H9 (cell line): ENCODE results near the gene MECP2. TPM values are rescaled to one million over a fixed set of nuclear protein-coding genes. Genes with fewer than 3 reads are reported as not detected.

Source experiments
- DNase-seq: peaks from one replicate; pipeline ENCODE4 v3.0.0-alpha.2; 2017
- H2AFZ ChIP-seq: one replicate; pipeline ENCODE4 v1.6.1; 2013; ENCODE audit warnings: mild to moderate bottlenecking, low read length, control low read depth, moderate library complexity
- H2AK5ac ChIP-seq: 2 replicates; pipeline ENCODE4 v1.6.1; 2013; ENCODE audit warnings: low read length, control low read depth, mixed read lengths; ENCODE audit not compliant: insufficient read length
- H2BK120ac ChIP-seq: one replicate; pipeline ENCODE4 v1.6.1; 2013; ENCODE audit warnings: low read depth, mild to moderate bottlenecking, low read length, control low read depth, inconsistent platforms; ENCODE audit not compliant: poor library complexity, severe bottlenecking
- H2BK12ac ChIP-seq: 2 replicates; pipeline ENCODE4 v1.6.1; 2013; ENCODE audit warnings: low read length, control low read depth, mixed read lengths, low read depth; ENCODE audit not compliant: insufficient read length
- H2BK15ac ChIP-seq: 2 replicates; pipeline ENCODE4 v1.6.1; 2013; ENCODE audit warnings: low read depth, low read length, control low read depth
- H2BK20ac ChIP-seq: one replicate; pipeline ENCODE4 v1.6.1; 2013; ENCODE audit warnings: low read depth, mild to moderate bottlenecking, low read length, control low read depth, inconsistent platforms; ENCODE audit not compliant: poor library complexity, severe bottlenecking
- H2BK5ac ChIP-seq: 2 replicates; pipeline ENCODE4 v1.6.1; 2013; ENCODE audit warnings: low read length, control low read depth, mixed read lengths; ENCODE audit not compliant: insufficient read length
- H3K14ac ChIP-seq: 2 replicates; pipeline ENCODE4 v1.6.1; 2013; ENCODE audit warnings: low read length, control low read depth; ENCODE audit not compliant: insufficient read depth
- H3K18ac ChIP-seq: 2 replicates; pipeline ENCODE4 v1.6.1; 2013; ENCODE audit warnings: low read depth, mild to moderate bottlenecking, mixed read lengths, low read length, control low read depth; ENCODE audit not compliant: insufficient read length
- H3K23ac ChIP-seq: 2 replicates; pipeline ENCODE4 v1.6.1; 2013; ENCODE audit warnings: low read length, control low read depth, mixed read lengths, low read depth; ENCODE audit not compliant: insufficient read length
- H3K23me2 ChIP-seq: 2 replicates; pipeline ENCODE4 v1.6.1; 2013; ENCODE audit warnings: low read depth, mild to moderate bottlenecking, mixed read lengths, low read length, control low read depth; ENCODE audit not compliant: insufficient read length, poor library complexity, severe bottlenecking
- H3K27ac ChIP-seq: 2 replicates; pipeline ENCODE4 v1.5.1; 2013; ENCODE audit warnings: low read length, control low read depth, mixed read lengths, low read depth; ENCODE audit not compliant: insufficient read length
- H3K27me3 ChIP-seq: 2 replicates; pipeline ENCODE4 v1.6.1; 2013; ENCODE audit warnings: low read length, control low read depth, inconsistent platforms; ENCODE audit not compliant: insufficient read depth
- H3K4ac ChIP-seq: 2 replicates; pipeline ENCODE4 v1.6.1; 2013; ENCODE audit warnings: low read depth, mild to moderate bottlenecking, control low read depth, inconsistent platforms, low read length, moderate library complexity
- H3K4me1 ChIP-seq: 2 replicates; pipeline ENCODE4 v1.6.1; 2013; ENCODE audit warnings: low read length, control low read depth, inconsistent platforms; ENCODE audit not compliant: insufficient read depth
- H3K4me2 ChIP-seq: 2 replicates; pipeline ENCODE4 v1.6.1; 2013; ENCODE audit warnings: low read length, control low read depth, mixed read lengths; ENCODE audit not compliant: insufficient read length, insufficient read depth
- H3K56ac ChIP-seq: 2 replicates; pipeline ENCODE4 v1.6.1; 2013; ENCODE audit warnings: low read depth, mild to moderate bottlenecking, mixed read lengths, low read length, control low read depth; ENCODE audit not compliant: insufficient read length
- H3K79me1 ChIP-seq: 2 replicates; pipeline ENCODE4 v1.6.1; 2013; ENCODE audit warnings: low read depth, mild to moderate bottlenecking, moderate library complexity, low read length, control low read depth, inconsistent platforms; ENCODE audit not compliant: insufficient read depth, poor library complexity, severe bottlenecking
- H3K79me2 ChIP-seq: 2 replicates; pipeline ENCODE4 v1.6.1; 2013; ENCODE audit warnings: low read length, control low read depth, inconsistent platforms; ENCODE audit not compliant: insufficient read depth
- H3K9ac ChIP-seq: 2 replicates; pipeline ENCODE4 v1.6.1; 2013; ENCODE audit warnings: low read length, control low read depth, mixed read lengths; ENCODE audit not compliant: insufficient read length; ENCODE audit errors: extremely low read depth
- H3K9me3 ChIP-seq: one replicate; pipeline ENCODE4 v1.6.1; 2013; ENCODE audit warnings: low read depth, low read length, inconsistent platforms; ENCODE audit not compliant: control insufficient read depth
- H3T11ph ChIP-seq: one replicate; pipeline ENCODE4 v1.6.1; 2013; ENCODE audit warnings: mild to moderate bottlenecking, low read length, control low read depth, inconsistent platforms
- H4K20me1 ChIP-seq: one replicate; pipeline ENCODE4 v1.6.1; 2013; ENCODE audit not compliant: control insufficient read depth, insufficient read length, insufficient read depth
- H4K5ac ChIP-seq: 2 replicates; pipeline ENCODE4 v1.6.1; 2013; ENCODE audit warnings: low read depth, mild to moderate bottlenecking, mixed read lengths, low read length, control low read depth; ENCODE audit not compliant: insufficient read length
- H4K8ac ChIP-seq: replicated peaks from 2 replicates; pipeline ENCODE4 v1.6.1; 2013; ENCODE audit warnings: low read length, control low read depth, mixed read lengths, low read depth; ENCODE audit not compliant: insufficient read length
- H4K91ac ChIP-seq: 2 replicates; pipeline ENCODE4 v1.6.1; 2013; ENCODE audit warnings: low read depth, mild to moderate bottlenecking, moderate library complexity, mixed read lengths, low read length, control low read depth; ENCODE audit not compliant: insufficient read length
- H3K27ac Mint-ChIP-seq, 3 experiments: 2 replicates in 2 of 3; 3 replicates in 1 of 3; pipeline ENCODE4 v1.8.0; 2020 to 2021; ENCODE audit warnings: mixed read lengths in 3 of 3, mild to moderate bottlenecking in 1 of 3, moderate library complexity in 1 of 3
- H3K27me3 Mint-ChIP-seq: 2 replicates; pipeline ENCODE4 v1.8.0; 2021; ENCODE audit warnings: low read depth, mild to moderate bottlenecking, moderate library complexity, mixed read lengths
- H3K36me3 Mint-ChIP-seq, 3 experiments: 2 replicates in 2 of 3; 3 replicates in 1 of 3; pipeline ENCODE4 v1.8.0; 2020 to 2021; ENCODE audit warnings: low read depth in 3 of 3, mixed read lengths in 3 of 3; ENCODE audit not compliant: insufficient read depth in 1 of 3
- H3K4me1 Mint-ChIP-seq, 2 experiments: 2 replicates each; pipeline ENCODE4 v1.8.0; 2020; ENCODE audit warnings: mixed read lengths in 2 of 2
- H3K4me3 Mint-ChIP-seq, 2 experiments: 2 replicates in 1 of 2; 3 replicates in 1 of 2; pipeline ENCODE4 v1.8.0; 2020 to 2021; ENCODE audit warnings: mild to moderate bottlenecking in 2 of 2, mixed read lengths in 2 of 2, moderate library complexity in 1 of 2
- H3K9me3 Mint-ChIP-seq, 2 experiments: 2 replicates in 1 of 2; 3 replicates in 1 of 2; pipeline ENCODE4 v1.8.0; 2020; ENCODE audit warnings: mild to moderate bottlenecking in 2 of 2, mixed read lengths in 2 of 2, moderate library complexity in 1 of 2
- WGBS: extraction: QIAGEN DNeasy Blood & Tissue Kit; methylation state at CpG from one replicate; pipeline ENCODE4 v1.1.7; 2013; ENCODE audit warnings: missing lambda C conversion rate, low lambda C conversion rate, mixed read lengths; ENCODE audit not compliant: insufficient read length; ENCODE audit errors: extremely low coverage; 5-methylcytosine and 5-hydroxymethylcytosine counted together
- total RNA-seq: library from RNA; stranded (reverse); gene quantifications from 2 replicates; pipeline ENCODE4 v1.2.1, GENCODE V29; 2021
- TF ChIP-seq, protein P1 (sequence below): fragments of 200-600 bp; sonication (generic); conservative IDR thresholded peaks from 3 replicates; pipeline ENCODE4 v1.8.0; 2021; ENCODE audit warnings: antibody characterized with exemption, mild to moderate bottlenecking

Gene MECP2
- total RNA-seq, 1 experiment from 2014 or later, result 32.2 TPM

DNA sequence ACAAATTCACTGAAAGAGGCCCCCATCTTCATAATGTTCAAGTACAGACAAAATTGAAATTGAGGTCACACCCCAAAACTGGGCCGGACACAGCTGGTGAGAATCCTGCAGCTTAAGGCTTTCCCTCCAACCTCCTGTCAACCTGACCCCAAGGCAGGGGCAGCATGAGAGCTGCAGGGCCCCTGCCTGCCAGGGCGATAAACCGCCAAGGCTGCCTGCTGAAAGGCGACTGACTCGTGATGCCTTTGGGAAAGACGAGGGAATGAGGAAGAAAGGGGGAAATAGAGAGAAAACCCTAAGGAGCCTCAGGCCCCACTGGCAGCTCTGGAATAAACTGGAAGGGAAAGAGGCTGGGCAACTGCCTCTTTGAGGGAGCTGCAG, 70.5 kb downstream of the MECP2 start:
- Histone ChIP-seq H3K9ac (no peak overlapping the region), H3K14ac (no peak overlapping the region), H4K20me1 (peaks cover 3% of the 10 kb centered on the region), H3K79me2 (no peaks in the 10 kb centered on the region), H3K23ac (no peak overlapping the region), H2AK5ac (no peak overlapping the region), H3K18ac (no peak overlapping the region), H2BK20ac (no peak overlapping the region), H3K9me3 (peaks cover 11% of the 10 kb centered on the region), H2BK15ac (no peak overlapping the region), H3K23me2 (no peaks in the 10 kb centered on the region), H3K4me1 (no peaks in the 10 kb centered on the region; the same call in 1 of the 2 replicates), H4K8ac (no peak overlapping the region), H2AFZ (no peak overlapping the region), H4K5ac (no peak overlapping the region), H2BK5ac (no peak overlapping the region), H4K91ac (no peak overlapping the region), H3K27ac (no peak overlapping the region), H2BK12ac (no peak overlapping the region), H2BK120ac (no peak overlapping the region), H3K27me3 (no peaks in the 10 kb centered on the region), H3T11ph (no peak overlapping the region), H3K79me1 (no peaks in the 10 kb centered on the region), H3K56ac (no peak overlapping the region), H3K4ac (no peak overlapping the region), H3K4me2 (no peak overlapping the region)
- peaks cover 31 to 47% (median 45%) of the 10 kb centered on the region in 3 experiments for H3K36me3 Mint-ChIP-seq
- no peak overlapping the region for H3K4me3 Mint-ChIP-seq
- TF ChIP-seq, protein P1, sequence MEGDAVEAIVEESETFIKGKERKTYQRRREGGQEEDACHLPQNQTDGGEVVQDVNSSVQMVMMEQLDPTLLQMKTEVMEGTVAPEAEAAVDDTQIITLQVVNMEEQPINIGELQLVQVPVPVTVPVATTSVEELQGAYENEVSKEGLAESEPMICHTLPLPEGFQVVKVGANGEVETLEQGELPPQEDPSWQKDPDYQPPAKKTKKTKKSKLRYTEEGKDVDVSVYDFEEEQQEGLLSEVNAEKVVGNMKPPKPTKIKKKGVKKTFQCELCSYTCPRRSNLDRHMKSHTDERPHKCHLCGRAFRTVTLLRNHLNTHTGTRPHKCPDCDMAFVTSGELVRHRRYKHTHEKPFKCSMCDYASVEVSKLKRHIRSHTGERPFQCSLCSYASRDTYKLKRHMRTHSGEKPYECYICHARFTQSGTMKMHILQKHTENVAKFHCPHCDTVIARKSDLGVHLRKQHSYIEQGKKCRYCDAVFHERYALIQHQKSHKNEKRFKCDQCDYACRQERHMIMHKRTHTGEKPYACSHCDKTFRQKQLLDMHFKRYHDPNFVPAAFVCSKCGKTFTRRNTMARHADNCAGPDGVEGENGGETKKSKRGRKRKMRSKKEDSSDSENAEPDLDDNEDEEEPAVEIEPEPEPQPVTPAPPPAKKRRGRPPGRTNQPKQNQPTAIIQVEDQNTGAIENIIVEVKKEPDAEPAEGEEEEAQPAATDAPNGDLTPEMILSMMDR, result no peak
- H3K27ac Mint-ChIP-seq, result no peak overlapping the region
- no CpG with 5 or more reads among the region's 6 CpGs for WGBS
- peaks cover 10 to 16% of the 10 kb centered on the region in 2 experiments for H3K4me1 Mint-ChIP-seq
- H3K27me3 Mint-ChIP-seq, result peaks cover 3% of the 10 kb centered on the region; the same call in 1 of the 2 replicates
- DNase-seq, result no peak
- H3K9me3 Mint-ChIP-seq, result peaks cover 70 to 87% of the 10 kb centered on the region in 2 experiments
